Astrocyte of the cerebellum (primary cell): ENCODE data around the gene PDE4D.

Experiments
- DNase-seq: peaks from one replicate; pipeline ENCODE4 v3.0.0-alpha.2; 2011; ENCODE audit warnings: low read depth
- H3K4me3 ChIP-seq: 2 replicates; pipeline ENCODE4 v1.5.1; 2011; ENCODE audit warnings: mild to moderate bottlenecking, low read depth, low read length, moderate library complexity
- CTCF ChIP-seq: IDR thresholded peaks from 2 replicates; pipeline ENCODE4 v1.5.1; 2012; ENCODE audit warnings: low read length, low read depth, moderate library complexity, mild to moderate bottlenecking; ENCODE audit errors: missing control alignments
- in situ Hi-C: cut with HindIII; loops from 2 replicates; pipeline ENCODE4 v1.10.0; 2017; ENCODE audit warnings: low sequenced_read_pairs

PDE4D gene

GRCh38 chr5:58919833-58920232 is 973.7 kb downstream of the PDE4D start:
- in situ Hi-C loops: no loop called here
- no peak overlapping the region for H3K4me3 ChIP-seq
- DNase-seq: no peak
- no peak for TF ChIP-seq CTCF
